ENCODE results near the gene DNAH7.

The DNAH7 gene

GRCh38 chr2:196077821-196078220 lies 9.2 kb upstream of the DNAH7 start:
- peak; percentile 21 for DNase-seq (ENCODE audit: low spot score)

- DNase-seq (ENCODE audit: low spot score): no peak
Measured at GRCh38 chr2:196076778-196077568, 8.3 kb upstream of the DNAH7 start.

GRCh38 chr2:196075196-196075595 lies 6.6 kb upstream of the DNAH7 start:
- DNase-seq (ENCODE audit: low spot score): no peak

GRCh38 chr2:196074631-196075030 lies 6.0 kb upstream of the DNAH7 start:
- DNase-seq (ENCODE audit: low spot score): no peak

- DNase-seq (ENCODE audit: low spot score): no peak
Measured at GRCh38 chr2:196073521-196073920, 4.9 kb upstream of the DNAH7 start.

GRCh38 chr2:196067088-196067382 lies 1.6 kb downstream of the DNAH7 start:
- DNase-seq (ENCODE audit: low spot score): no peak

- peak; percentile 27 for DNase-seq (ENCODE audit: low spot score)
Measured at GRCh38 chr2:196066291-196067087, 2.1 kb downstream of the DNAH7 start.

GRCh38 chr2:196063773-196064172 lies 4.9 kb downstream of the DNAH7 start:
- no peak for DNase-seq (ENCODE audit: low spot score)

GRCh38 chr2:196059491-196059960 lies 9.1 kb downstream of the DNAH7 start:
- DNase-seq (ENCODE audit: low spot score): no peak

GRCh38 chr2:196054631-196055030 lies 14.0 kb downstream of the DNAH7 start:
- DNase-seq (ENCODE audit: low spot score): no peak

GRCh38 chr2:196046123-196046917 lies 22.3 kb downstream of the DNAH7 start:
- no peak for DNase-seq (ENCODE audit: low spot score)

- DNase-seq (ENCODE audit: low spot score): no peak
Measured at GRCh38 chr2:196041786-196042185, 26.9 kb downstream of the DNAH7 start.

- no peak for DNase-seq (ENCODE audit: low spot score)
Measured at GRCh38 chr2:196040218-196040617, 28.4 kb downstream of the DNAH7 start.

- no peak for DNase-seq (ENCODE audit: low spot score)
Measured at GRCh38 chr2:196036442-196036841, 32.2 kb downstream of the DNAH7 start.

- DNase-seq (ENCODE audit: low spot score): no peak
Measured at GRCh38 chr2:196018037-196018436, 50.6 kb downstream of the DNAH7 start.

GRCh38 chr2:196012314-196012713 lies 56.3 kb downstream of the DNAH7 start:
- DNase-seq (ENCODE audit: low spot score): no peak

- DNase-seq (ENCODE audit: low spot score): no peak
Measured at GRCh38 chr2:196000551-196000950, 68.1 kb downstream of the DNAH7 start.

- no peak for DNase-seq (ENCODE audit: low spot score)
Measured at GRCh38 chr2:195998070-195998469, 70.6 kb downstream of the DNAH7 start.

- no peak for DNase-seq (ENCODE audit: low spot score)
Measured at GRCh38 chr2:195995499-195995898, 73.1 kb downstream of the DNAH7 start.

- DNase-seq (ENCODE audit: low spot score): no peak
Measured at GRCh38 chr2:195993623-195994022, 75.0 kb downstream of the DNAH7 start.

GRCh38 chr2:195985741-195986140 lies 82.9 kb downstream of the DNAH7 start:
- DNase-seq (ENCODE audit: low spot score): no peak

- DNase-seq (ENCODE audit: low spot score): no peak
Measured at GRCh38 chr2:195984923-195985726, 83.5 kb downstream of the DNAH7 start.

All from AG08396 (cell line).